ENCODE results near the gene DNM1L.
"Not testable (repeated sequence)": the region's sequence is repeated elsewhere in the genome, so short reads cannot be mapped to it uniquely, and the experiment has no call there.

DNM1L gene

DNA sequence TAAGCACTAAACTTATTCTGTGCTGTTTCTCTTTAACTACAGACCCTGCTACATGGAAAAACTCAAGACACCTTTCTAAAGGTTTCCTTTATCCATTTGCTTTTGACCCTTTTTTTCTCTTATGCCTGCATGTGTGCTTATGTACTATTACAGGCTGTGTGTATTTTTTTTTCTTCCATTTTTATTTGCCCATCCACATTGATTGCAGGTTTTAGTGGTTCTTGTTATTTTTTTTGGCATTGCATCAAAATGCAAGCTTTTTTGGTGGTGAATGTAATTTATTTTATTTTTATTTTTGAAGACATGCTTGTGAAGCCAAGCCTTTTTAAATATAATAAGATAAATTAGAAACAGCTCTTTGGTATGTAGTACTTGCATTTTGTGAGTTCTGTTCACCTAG, 26.7 kb downstream of the DNM1L start:
- no peaks in the 10 kb centered on the region for H3K4me1 ChIP-seq (ENCODE audit: control insufficient read depth in 1 of 2, insufficient read depth in 1 of 2, low read depth in 1 of 2, low read length in 1 of 2)
- H3K9me3 ChIP-seq = no peaks in the 10 kb centered on the region
- H3K27ac ChIP-seq = no peak overlapping the region
- H3K27me3 ChIP-seq = no peaks in the 10 kb centered on the region
- H3K4me3 ChIP-seq (ENCODE audit: low read depth in 1 of 2, low read length in 1 of 2) = no peak overlapping the region
- TF ChIP-seq, protein P1, sequence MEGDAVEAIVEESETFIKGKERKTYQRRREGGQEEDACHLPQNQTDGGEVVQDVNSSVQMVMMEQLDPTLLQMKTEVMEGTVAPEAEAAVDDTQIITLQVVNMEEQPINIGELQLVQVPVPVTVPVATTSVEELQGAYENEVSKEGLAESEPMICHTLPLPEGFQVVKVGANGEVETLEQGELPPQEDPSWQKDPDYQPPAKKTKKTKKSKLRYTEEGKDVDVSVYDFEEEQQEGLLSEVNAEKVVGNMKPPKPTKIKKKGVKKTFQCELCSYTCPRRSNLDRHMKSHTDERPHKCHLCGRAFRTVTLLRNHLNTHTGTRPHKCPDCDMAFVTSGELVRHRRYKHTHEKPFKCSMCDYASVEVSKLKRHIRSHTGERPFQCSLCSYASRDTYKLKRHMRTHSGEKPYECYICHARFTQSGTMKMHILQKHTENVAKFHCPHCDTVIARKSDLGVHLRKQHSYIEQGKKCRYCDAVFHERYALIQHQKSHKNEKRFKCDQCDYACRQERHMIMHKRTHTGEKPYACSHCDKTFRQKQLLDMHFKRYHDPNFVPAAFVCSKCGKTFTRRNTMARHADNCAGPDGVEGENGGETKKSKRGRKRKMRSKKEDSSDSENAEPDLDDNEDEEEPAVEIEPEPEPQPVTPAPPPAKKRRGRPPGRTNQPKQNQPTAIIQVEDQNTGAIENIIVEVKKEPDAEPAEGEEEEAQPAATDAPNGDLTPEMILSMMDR (IDR thresholded peaks at IDR 0.05) = no peak
- peaks cover 17% of the 10 kb centered on the region for H3K36me3 ChIP-seq

DNA sequence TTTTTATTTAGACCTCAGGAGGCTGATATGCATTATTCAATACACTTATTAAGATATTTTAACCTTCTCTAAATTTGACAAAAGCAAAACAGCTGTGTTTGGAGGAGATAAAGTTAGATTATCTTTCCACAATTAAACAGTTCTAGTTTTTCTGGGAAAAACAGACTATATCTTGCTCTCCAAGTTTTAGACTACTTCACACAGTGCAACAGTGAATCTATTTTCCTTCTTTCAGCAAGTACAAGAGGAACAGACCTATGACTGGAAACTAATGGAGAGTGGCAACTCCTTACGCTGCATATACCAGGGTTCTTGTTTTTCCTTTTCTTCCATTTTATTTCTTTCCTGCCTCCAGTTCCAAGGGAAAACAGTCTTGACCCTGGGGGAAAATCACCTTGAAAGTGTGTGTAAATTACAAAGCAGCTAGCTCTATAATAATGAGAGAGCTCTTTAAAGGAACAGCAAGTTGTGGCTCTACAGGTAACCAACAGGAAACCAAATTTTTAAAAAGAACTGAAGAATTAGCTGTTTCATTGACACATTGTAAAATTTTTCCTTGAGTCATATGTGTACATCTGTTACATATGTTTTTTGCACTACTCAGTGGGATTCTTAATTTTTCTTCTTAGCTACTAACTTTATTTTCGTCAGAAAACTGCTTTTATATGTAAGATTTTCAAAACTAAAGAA, 27.4 kb downstream of the DNM1L start:
- no peaks in the 10 kb centered on the region for H3K9me3 ChIP-seq
- TF ChIP-seq, protein P1 (IDR thresholded peaks at IDR 0.05) = no peak
- H3K27me3 ChIP-seq = no peaks in the 10 kb centered on the region
- peaks cover 24% of the 10 kb centered on the region for H3K36me3 ChIP-seq
- H3K27ac ChIP-seq = no peak overlapping the region
- H3K4me1 ChIP-seq (ENCODE audit: control insufficient read depth in 1 of 2, insufficient read depth in 1 of 2, low read depth in 1 of 2, low read length in 1 of 2) = no peaks in the 10 kb centered on the region
- H3K4me3 ChIP-seq (ENCODE audit: low read depth in 1 of 2, low read length in 1 of 2) = no peak overlapping the region

DNA sequence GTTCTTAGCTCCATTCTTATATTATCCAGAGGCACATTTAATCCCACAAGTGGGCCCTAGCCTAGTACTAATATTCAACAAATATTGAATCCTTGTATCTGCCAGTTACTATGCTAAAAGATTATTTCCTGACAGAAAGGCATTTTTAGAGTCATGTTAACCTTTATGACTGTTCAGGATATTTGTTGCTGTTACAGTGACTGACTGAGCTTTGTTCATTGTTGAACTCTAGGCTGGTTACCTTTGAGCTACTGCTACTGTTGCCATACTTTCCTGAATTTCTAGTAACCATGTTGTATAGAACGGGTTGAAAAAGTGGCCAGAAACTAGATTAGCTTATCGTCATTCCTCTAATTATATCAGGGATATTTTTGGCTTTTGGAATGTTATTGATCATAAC, 29.8 kb downstream of the DNM1L start:
- Histone ChIP-seq H3K9me3 (no peaks in the 10 kb centered on the region), H3K36me3 (peaks cover 40% of the 10 kb centered on the region), H3K4me3 (ENCODE audit: low read depth in 1 of 2, low read length in 1 of 2) (no peak overlapping the region), H3K27ac (no peak overlapping the region), H3K27me3 (no peaks in the 10 kb centered on the region), H3K4me1 (ENCODE audit: control insufficient read depth in 1 of 2, insufficient read depth in 1 of 2, low read depth in 1 of 2, low read length in 1 of 2) (no peaks in the 10 kb centered on the region)
- TF ChIP-seq, protein P1 (IDR thresholded peaks at IDR 0.05) = no peak

DNA sequence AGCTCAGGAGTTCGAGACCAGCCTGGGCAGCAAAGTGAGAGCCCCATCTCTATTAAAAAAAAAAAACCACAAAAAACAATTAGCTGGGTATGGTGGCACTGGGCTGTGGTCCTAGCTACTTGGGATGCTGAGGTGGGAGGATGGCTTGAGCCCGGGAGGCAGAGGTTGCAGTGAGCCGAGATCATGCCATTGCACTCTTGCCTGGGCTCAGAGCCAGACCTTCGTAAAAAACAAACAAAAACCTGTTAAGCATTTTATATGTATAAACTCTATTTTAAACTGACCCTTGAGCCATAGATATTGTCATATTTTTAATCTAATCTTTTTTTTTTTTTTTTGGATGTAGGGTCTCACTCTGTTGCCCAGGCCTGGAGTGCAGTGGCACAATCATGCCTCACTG, 35.7 kb downstream of the DNM1L start:
- no peak overlapping the region for H3K27ac ChIP-seq
- no peaks in the 10 kb centered on the region for H3K27me3 ChIP-seq
- TF ChIP-seq, protein P1 (IDR thresholded peaks at IDR 0.05) = no peak
- no peaks in the 10 kb centered on the region for H3K4me1 ChIP-seq (ENCODE audit: control insufficient read depth in 1 of 2, insufficient read depth in 1 of 2, low read depth in 1 of 2, low read length in 1 of 2)
- H3K4me3 ChIP-seq (ENCODE audit: low read depth in 1 of 2, low read length in 1 of 2) = no peak overlapping the region
- H3K36me3 ChIP-seq = peaks cover 44% of the 10 kb centered on the region
- H3K9me3 ChIP-seq = no peaks in the 10 kb centered on the region

DNA sequence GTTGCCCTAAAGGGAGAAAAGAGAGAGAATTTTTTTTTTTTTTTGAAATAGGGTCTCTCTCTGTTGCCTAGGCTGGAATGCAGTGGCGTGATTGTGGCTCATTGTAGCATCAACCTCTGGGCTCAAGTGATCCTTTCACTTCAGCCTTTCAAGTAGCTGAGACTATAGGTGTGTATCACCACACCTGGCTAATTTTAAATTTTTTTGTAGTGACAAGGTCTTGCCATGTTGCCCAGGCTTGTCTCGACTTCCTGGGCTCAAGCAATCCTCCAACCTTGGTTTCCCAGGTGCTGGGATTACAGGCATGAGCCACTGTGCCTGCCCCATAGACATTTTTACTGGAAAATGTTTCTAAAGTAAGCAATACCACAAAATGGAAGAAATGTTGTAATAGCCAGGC, 39.8 kb downstream of the DNM1L start:
- peaks cover 41% of the 10 kb centered on the region for H3K36me3 ChIP-seq
- TF ChIP-seq, protein P1 (IDR thresholded peaks at IDR 0.05) = no peak

DNA sequence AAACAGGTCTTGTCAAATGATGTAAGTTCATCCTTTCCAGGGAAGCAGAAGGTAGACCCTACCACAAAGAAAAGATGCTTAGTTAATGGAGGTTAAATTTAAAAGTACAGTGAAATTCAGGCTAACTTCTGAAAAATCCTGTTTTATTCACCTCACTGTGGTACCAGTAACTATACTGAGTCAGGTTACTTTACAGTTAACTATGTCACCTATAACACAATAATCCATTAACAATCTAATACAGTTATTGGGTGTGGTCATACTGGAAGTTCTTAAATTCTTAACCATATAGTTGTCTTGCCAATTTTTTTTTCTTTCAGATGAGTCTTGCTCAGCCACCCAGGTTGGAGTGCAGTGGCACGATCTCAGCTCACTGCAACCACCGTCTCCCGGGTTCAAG, 46.2 kb downstream of the DNM1L start:
- not testable (repeated sequence) for H3K9me3 ChIP-seq; H3K4me3 ChIP-seq (ENCODE audit: low read depth in 1 of 2, low read length in 1 of 2); H3K4me1 ChIP-seq (ENCODE audit: control insufficient read depth in 1 of 2, insufficient read depth in 1 of 2, low read depth in 1 of 2, low read length in 1 of 2); H3K27me3 ChIP-seq; H3K27ac ChIP-seq
- H3K36me3 ChIP-seq = peaks cover 57% of the 10 kb centered on the region

More for the DNA sequence above, 39.8 kb downstream of the DNM1L start:
- no peaks in the 10 kb centered on the region for H3K9me3 ChIP-seq
- no peaks in the 10 kb centered on the region for H3K4me1 ChIP-seq (ENCODE audit: control insufficient read depth in 1 of 2, insufficient read depth in 1 of 2, low read depth in 1 of 2, low read length in 1 of 2)
- H3K27me3 ChIP-seq = no peaks in the 10 kb centered on the region
- H3K27ac ChIP-seq = no peak overlapping the region
- H3K4me3 ChIP-seq (ENCODE audit: low read depth in 1 of 2, low read length in 1 of 2) = no peak overlapping the region

Data from neutrophil (primary cell).